Epithelial cell of esophagus (primary cell): ENCODE data around the gene PXK.
"Not testable (repeated sequence)": the region's sequence is repeated elsewhere in the genome, so short reads cannot be mapped to it uniquely, and the experiment has no call there.

ENCODE experiments used
- DNase-seq: peaks from one replicate; pipeline ENCODE4 v3.0.0; 2010; ENCODE audit warnings: low read depth
- H3K4me3 ChIP-seq: 2 replicates; pipeline ENCODE4 v1.5.1; 2011; ENCODE audit warnings: mild to moderate bottlenecking, low read length, control low read depth
- CTCF ChIP-seq: IDR thresholded peaks from 2 replicates; pipeline ENCODE4 v1.5.1; 2011; ENCODE audit warnings: low read depth, mild to moderate bottlenecking, low read length, control low read depth, inconsistent platforms; ENCODE audit not compliant: insufficient read depth; ENCODE audit errors: missing control alignments

PXK gene

DNA sequence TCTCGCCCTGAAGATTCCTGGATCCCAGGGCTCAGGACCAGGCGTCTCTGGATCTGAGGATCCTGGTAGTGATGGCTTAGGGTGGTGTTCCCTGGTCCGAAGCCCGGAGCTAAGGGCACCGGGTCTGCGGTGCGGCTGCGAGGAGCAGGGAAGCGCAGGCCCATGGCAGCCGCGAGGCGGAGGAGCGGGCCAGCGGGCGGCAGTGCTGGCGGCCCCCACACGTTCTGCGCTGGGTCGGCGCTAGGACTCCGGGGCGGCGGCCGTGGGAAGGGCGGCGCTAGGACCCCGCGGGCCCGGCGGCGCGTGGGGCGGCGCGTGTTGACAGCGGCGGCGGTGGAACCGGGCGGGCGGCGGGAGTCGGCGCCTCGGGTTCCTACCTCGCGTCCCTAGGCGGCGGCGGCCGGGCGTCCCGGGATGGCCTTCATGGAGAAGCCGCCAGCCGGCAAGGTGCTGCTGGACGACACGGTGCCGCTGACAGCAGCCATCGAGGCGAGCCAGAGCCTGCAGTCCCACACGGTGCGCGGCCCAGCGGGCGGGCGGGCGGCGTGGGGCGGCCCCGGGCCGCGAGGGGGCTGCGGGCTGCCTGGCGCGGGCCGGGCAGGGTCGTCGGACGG, at the start of gene PXK:
Gene PXK (plus strand): TSS at position 318 of the 614 bp plus-strand sequence. CDS start 97 bp downstream, at position 415.
- peak; percentile 79 for DNase-seq
- no peak for TF ChIP-seq CTCF

GRCh38 chr3:58285334-58285733, 47.4 kb upstream of the PXK start:
- no peak overlapping the region for H3K4me3 ChIP-seq
- no peak for TF ChIP-seq CTCF
- no peak for DNase-seq

More for the DNA sequence above, at the start of gene PXK:
- H3K4me3 ChIP-seq: peak within 1 kb of the TSS; percentile 73

GRCh38 chr3:58287354-58287753, 45.3 kb upstream of the PXK start:
- no peak for TF ChIP-seq CTCF
- H3K4me3 ChIP-seq: no peak overlapping the region
- DNase-seq: no peak

DNA sequence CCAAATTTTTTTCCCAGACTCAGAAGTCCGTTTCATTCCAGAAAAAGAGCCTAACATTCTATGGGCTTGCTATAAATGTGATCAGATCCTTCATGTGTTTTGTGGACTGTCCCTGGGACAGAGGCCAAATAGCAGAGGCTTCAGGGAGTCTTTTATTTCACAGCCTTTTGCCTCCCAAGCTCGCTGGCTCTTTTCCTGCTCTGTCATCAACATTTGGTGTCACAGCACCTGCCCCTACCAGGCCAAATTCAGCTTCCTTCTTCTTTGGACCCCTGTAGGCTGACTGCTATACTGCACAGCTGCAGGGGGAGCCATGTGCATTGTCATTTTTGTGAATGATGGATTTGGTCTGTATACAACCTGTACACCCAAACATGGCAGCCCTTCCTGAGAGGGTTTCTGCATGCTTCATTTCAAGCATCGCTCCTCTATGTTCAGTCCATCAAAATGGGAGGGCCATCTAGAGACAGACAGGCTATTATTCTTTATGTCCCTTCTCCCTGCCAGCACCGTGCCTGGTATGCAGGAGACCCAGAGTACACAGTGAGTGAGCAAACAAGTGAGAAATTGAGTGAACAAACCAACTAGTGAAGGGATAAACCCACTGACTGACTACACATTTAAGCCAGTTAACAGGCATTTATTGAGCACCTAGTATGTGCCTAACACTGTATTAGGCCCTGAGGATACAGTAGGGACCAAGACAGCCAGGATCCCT, 44.5 kb upstream of the PXK start:
- no peak for DNase-seq
- TF ChIP-seq CTCF: no peak
- H3K4me3 ChIP-seq: no peak overlapping the region

DNA sequence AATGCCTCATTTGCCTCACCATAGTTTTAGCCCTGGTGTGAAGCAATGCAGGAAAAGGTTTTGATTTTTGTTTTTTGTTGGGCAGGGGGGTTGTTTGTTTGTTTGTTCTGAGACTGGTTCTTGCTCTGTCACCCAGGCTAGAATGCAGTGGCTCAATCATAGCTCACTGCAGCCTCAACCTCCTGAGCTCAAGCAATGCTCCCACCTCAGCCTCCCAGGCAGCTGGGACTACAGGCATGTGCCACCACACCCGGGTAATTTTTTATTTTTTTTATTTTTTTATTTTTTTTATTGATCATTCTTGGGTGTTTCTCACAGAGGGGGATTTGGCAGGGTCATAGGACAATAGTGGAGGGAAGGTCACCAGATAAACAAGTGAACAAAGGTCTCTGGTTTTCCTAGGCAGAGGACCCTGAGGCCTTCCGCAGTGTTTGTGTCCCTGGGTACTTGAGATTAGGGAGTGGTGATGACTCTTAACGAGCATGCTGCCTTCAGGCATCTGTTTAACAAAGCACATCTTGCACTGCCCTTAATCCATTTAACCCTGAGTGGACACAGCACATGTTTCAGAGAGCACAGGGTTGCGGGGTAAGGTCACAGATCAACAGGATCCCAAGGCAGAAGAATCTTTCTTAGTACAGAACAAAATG, 43.6 kb upstream of the PXK start:
- not testable (repeated sequence) for DNase-seq, H3K4me3 ChIP-seq

DNA sequence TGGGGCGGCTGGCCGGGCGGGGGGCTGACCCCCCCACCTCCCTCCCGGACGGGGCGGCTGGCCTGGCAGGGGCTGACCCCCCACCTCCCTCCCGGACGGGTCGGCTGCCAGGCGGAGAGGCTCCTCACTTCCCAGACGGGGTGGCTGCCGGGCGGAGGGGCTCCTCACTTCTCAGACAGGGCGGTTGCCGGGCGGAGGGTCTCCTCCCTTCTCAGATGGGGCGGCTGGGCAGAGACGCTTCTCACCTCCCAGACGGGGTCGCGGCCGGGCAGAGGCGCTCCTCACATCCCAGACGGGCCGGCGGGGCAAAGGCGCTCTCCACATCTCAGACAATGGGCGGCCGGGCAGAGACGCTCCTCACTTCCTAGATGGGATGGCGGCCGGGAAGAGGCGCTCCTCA, 42.2 kb upstream of the PXK start:
- not testable (repeated sequence) for H3K4me3 ChIP-seq, DNase-seq

DNA sequence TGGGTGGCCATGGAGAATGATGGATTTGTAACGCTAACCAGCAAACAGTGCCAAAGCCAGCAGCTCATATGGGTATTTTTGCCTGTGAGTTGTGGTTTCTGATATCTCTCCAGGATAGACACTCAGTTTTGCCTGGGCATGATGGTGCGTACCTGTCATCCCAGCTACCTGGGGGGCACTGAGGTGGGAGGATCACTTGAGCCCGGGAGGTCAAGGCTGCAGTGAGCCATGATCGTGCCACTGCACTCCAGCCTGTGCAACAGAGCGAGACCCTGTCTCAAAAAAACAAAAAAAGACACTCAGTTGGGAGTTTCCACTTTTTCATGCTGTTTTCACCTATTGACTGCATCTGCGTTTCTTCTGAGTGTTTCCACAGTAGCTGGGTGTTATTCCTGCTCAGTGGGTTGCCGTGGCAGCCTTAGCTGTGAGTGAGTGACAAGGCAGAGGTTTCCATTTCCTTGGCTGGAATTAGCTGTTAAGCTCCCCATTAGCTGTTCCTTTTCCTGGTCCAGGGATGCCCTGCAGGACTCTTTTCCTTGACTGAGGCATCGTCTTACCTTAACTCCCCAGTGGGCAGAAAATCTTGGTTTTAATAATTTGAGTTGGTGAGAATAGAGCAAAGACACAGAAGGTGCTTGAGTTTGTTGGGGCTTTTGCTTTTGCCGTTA, 40.9 kb upstream of the PXK start:
- TF ChIP-seq CTCF: no peak
- no peak overlapping the region for H3K4me3 ChIP-seq
- DNase-seq: no peak
